Measurements from ENCODE around the gene PCNX2. TPM values are rescaled to one million over a fixed set of nuclear protein-coding genes. Genes with fewer than 3 reads are reported as not detected.

The PCNX2 gene
- total RNA-seq, 1 experiment from 2014 or later, result 50.8 TPM

GRCh38 chr1:233135833-233136232 lies 159.7 kb downstream of the PCNX2 start:
- no peak overlapping the region; the same call in 1 of the 2 replicates for H3K27ac Mint-ChIP-seq
- POLR2A ChIA-PET, result no interaction called here

DNA sequence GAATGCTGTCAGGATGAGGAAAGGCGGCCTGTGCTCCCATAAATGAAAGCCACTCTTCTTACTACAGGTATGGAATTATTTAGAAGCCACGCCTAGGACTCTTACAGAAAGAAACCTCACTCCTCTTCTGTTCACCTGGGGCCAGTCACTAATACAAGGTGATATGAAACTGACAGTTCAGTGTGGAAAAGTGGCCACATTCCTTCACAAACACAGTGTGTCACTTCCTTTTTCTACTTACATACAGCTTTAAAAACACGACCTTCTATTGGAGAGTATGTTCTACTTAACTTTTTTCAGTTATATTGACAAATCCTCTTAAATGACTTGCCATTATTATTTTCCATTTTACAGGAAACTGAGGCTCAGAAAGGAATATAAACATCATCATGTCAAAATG lies 163.1 kb downstream of the PCNX2 start:
- ChIA-PET POLR2A (no interaction called here), CTCF (no interaction called here)
- Mint-ChIP-seq H3K27me3 (ENCODE audit: low read depth) (no peaks in the 10 kb centered on the region), H3K4me3 (no peak overlapping the region), H3K4me1 (no peaks in the 10 kb centered on the region), H3K36me3 (peaks cover 70% of the 10 kb centered on the region), H3K9me3 (peaks cover 4% of the 10 kb centered on the region), H3K27ac (no peak overlapping the region)
- ATAC-seq (no peak), DNase-seq (ENCODE audit: low spot score) (no peak)
- TF ChIP-seq SP1 (CRISPR knock-in tag; conservative IDR thresholded peaks at IDR 0.05) (no peak), CREB1 (CRISPR knock-in tag; IDR thresholded peaks at IDR 0.05) (no peak), NR1H2 (CRISPR knock-in tag; IDR thresholded peaks at IDR 0.05) (no peak), ZBTB21 (CRISPR knock-in tag; IDR thresholded peaks at IDR 0.05; ENCODE audit: borderline replicate concordance) (no peak), SOX15 (CRISPR knock-in tag; IDR thresholded peaks at IDR 0.05) (no peak), TEAD1 (CRISPR knock-in tag; IDR thresholded peaks at IDR 0.05) (no peak), GRHL2 (CRISPR knock-in tag; IDR thresholded peaks at IDR 0.05; ENCODE audit: insufficient replicate concordance, severe bottlenecking) (no peak), ZSCAN18 (CRISPR knock-in tag; IDR thresholded peaks at IDR 0.05) (no peak), ESRRA (CRISPR knock-in tag; IDR thresholded peaks at IDR 0.05; ENCODE audit: borderline replicate concordance) (no peak), ZNF263 (CRISPR knock-in tag; IDR thresholded peaks at IDR 0.05; ENCODE audit: low read depth) (no peak), E2F5 (CRISPR knock-in tag; IDR thresholded peaks at IDR 0.05) (no peak), IRF2 (CRISPR knock-in tag; IDR thresholded peaks at IDR 0.05; ENCODE audit: borderline replicate concordance, low read depth) (no peak)
- TF ChIP-seq, protein P1, sequence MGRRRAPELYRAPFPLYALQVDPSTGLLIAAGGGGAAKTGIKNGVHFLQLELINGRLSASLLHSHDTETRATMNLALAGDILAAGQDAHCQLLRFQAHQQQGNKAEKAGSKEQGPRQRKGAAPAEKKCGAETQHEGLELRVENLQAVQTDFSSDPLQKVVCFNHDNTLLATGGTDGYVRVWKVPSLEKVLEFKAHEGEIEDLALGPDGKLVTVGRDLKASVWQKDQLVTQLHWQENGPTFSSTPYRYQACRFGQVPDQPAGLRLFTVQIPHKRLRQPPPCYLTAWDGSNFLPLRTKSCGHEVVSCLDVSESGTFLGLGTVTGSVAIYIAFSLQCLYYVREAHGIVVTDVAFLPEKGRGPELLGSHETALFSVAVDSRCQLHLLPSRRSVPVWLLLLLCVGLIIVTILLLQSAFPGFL (CRISPR knock-in tag; IDR thresholded peaks at IDR 0.05; ENCODE audit: borderline replicate concordance), result no peak

More at GRCh38 chr1:233135833-233136232, 159.7 kb downstream of the PCNX2 start:
- ATAC-seq (no peak), DNase-seq (ENCODE audit: low spot score) (no peak)
- Mint-ChIP-seq H3K9me3 (no peaks in the 10 kb centered on the region), H3K4me1 (no peaks in the 10 kb centered on the region), H3K36me3 (peaks cover 61% of the 10 kb centered on the region), H3K27me3 (ENCODE audit: low read depth) (no peaks in the 10 kb centered on the region), H3K4me3 (no peak overlapping the region)
- TF ChIP-seq FOXP4 (CRISPR knock-in tag; IDR thresholded peaks at IDR 0.05) (no peak), ATF6 (CRISPR knock-in tag; IDR thresholded peaks at IDR 0.05) (no peak), PRDM15 (CRISPR knock-in tag; IDR thresholded peaks at IDR 0.05) (no peak), HMGA2 (CRISPR knock-in tag; IDR thresholded peaks at IDR 0.05) (no peak)
- CTCF ChIA-PET, result no interaction called here

All from WTC11 (cell line).